Measurements from ENCODE around the gene TRIP11. TPM values are rescaled to one million over a fixed set of nuclear protein-coding genes. Genes with fewer than 3 reads are reported as not detected.

TRIP11 gene
- total RNA-seq, 1 donor from 2014 or later, result 31.0 TPM

Other genes with a start within 250 kb of the TRIP11 start
- gene TC2N, start 172.5 kb downstream of the TRIP11 start, total RNA-seq, result 52.5 TPM
- 2.8 TPM for gene FBLN5, start 92.4 kb downstream of the TRIP11 start, total RNA-seq
- 20.4 TPM for gene ATXN3, start 66.5 kb upstream of the TRIP11 start, total RNA-seq
- gene NDUFB1, start 81.6 kb upstream of the TRIP11 start, total RNA-seq, result 133 TPM
- gene CPSF2, start 81.9 kb upstream of the TRIP11 start, total RNA-seq, result 46.9 TPM